Stimulated activated CD4-positive, alpha-beta T cell treated with anti-CD3 and anti-CD28 coated beads, Interleukin-12 subunit alpha, Interleukin-12 subunit beta, amount 100 ng/mL, for 48 hours (primary cell): ENCODE results near the gene SPATA7.

ENCODE experiments used
- DNase-seq, 3 donors: peaks; one replicate each; pipeline ENCODE4 v3.0.0-alpha.2; 2020; ENCODE audit warnings: low read depth in 2 of 3, low spot score in 1 of 3

Gene SPATA7

GRCh38 chr14:88481059-88481458, 95.6 kb downstream of the SPATA7 start:
- DNase-seq, result no peak

- no peak for DNase-seq
Observed at GRCh38 chr14:88481794-88482193, 96.3 kb downstream of the SPATA7 start.

GRCh38 chr14:88482524-88482923, 97.1 kb downstream of the SPATA7 start:
- DNase-seq, result no peak
